ENCODE data around the gene LTV1.

GRCh38 chr6:143811501-143812157 is 31.5 kb upstream of the LTV1 start:
- TF ChIP-seq CTCF (IDR thresholded peaks at IDR 0.05; ENCODE audit: insufficient read depth, low read depth, low read length) = no peak
- no peak for TF ChIP-seq EZH2 (IDR thresholded peaks at IDR 0.05; ENCODE audit: insufficient read depth, low read length)

Data from astrocyte (in vitro differentiated cells and primary cell).